IPS DF 4.7 (cell line): Measurements from ENCODE around the gene ABTB2.
"Not testable (repeated sequence)": the region's sequence is repeated elsewhere in the genome, so short reads cannot be mapped to it uniquely, and the experiment has no call there.

Source experiments
- DNase-seq: peaks from one replicate; pipeline ENCODE4 v3.0.0-alpha.2; 2013; ENCODE audit warnings: low spot score; ENCODE audit errors: extremely low read depth

The ABTB2 gene

DNA sequence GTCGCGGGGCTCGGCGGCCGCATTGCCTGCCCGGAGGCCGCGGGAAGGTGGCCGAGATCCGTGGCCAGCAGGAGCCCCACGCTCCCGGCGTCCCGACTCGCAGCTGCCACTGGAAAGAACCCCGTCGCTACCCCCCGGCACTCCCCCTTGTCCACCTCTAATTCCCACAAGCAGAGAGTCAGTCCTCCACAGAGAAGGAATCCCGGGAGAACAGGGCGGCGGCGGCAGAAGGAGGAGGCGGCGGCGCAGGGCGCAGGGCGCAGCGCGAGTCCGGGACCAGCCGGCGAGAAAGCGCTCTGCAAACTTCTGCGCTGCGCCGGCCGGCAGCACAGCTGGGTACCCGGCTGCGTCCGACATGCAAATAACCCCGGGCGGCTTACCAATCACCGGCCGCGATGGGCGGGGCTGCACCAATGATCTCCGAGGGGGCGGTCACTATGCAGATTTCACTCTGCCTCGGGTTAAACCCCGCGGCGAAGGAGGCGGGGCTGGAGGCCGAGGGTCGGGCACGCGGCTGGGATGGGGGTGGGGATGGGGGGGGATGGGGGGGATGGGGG is at the start of gene ABTB2:
ABTB2 (minus strand) TSS at position 310 of the 557 bp plus-strand sequence.
- DNase-seq, result no peak

- no peak for DNase-seq
Observed at GRCh38 chr11:34407121-34407813, 49.5 kb upstream of the ABTB2 start.

GRCh38 chr11:34406413-34406812 is 48.6 kb upstream of the ABTB2 start:
- DNase-seq, result no peak

GRCh38 chr11:34405079-34405858 is 47.5 kb upstream of the ABTB2 start:
- no peak for DNase-seq

- DNase-seq, result no peak
Observed at GRCh38 chr11:34404280-34404679, 46.5 kb upstream of the ABTB2 start.

GRCh38 chr11:34403431-34403830 is 45.6 kb upstream of the ABTB2 start:
- no peak for DNase-seq

DNA sequence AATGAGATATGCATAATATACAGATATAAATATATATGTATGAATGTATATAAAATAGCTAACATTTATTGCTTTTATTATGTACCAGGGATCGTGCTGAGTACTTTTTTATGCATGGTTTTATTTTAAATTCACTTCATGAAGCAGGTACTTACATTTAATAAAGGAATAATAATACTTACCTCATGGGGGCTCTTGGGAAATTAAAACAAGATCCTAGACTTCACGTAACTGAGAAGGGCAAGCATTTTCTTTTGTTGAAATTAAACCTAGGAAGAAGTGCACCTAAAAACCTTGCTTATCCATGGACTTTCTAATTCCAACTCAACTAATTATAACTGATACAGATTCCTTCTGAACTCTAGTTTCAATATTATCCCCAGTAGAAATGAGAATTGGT is 40.0 kb upstream of the ABTB2 start:
- DNase-seq, result no peak

GRCh38 chr11:34397120-34397519 is 39.3 kb upstream of the ABTB2 start:
- DNase-seq, result no peak

GRCh38 chr11:34395916-34396550 is 38.2 kb upstream of the ABTB2 start:
- no peak for DNase-seq

DNA sequence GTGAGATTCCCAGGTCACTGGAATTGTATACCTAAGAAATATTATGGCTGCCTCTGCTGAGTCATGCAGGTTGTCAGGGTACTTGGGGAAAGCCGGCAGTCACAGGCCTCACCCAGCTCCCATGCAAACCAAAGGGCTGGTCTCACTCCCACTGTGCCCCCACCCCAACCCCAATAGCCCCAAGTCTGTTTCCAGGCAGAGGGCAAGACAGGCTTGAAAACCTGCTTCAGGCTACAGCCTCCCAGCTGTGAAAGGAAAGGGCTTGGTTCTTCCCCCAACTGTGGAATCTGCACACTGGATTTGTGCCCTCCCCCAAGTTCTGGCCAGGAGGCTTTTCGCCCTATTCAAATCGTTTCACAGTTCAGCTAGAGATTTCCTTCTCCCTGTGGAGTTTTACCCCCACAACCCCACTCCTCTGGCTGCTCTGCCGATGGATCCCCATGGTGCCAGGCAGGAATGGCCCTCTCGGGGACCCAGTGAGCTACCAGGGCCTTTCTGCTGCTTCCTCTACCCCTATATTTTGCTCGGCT is 37.0 kb upstream of the ABTB2 start:
- no peak for DNase-seq

DNA sequence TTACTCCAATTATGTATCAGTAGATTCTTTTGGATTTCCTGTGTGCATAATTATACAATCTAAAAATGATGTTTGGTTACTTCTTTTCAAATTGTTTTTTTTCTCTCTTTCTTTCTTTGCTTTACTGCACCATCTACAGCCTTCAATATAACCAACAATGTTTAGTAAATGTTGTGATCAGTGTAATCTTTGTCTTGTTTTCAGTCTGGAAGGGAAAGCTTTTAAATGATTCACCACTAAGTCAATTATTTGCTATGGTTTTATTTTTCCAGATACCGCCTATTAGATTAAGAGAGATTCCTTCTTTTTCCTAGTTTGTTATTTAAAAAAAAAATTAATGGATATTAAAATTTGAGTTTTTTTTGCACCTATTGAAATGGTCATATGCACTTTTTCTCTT is 29.8 kb upstream of the ABTB2 start:
- DNase-seq, result no peak

DNA sequence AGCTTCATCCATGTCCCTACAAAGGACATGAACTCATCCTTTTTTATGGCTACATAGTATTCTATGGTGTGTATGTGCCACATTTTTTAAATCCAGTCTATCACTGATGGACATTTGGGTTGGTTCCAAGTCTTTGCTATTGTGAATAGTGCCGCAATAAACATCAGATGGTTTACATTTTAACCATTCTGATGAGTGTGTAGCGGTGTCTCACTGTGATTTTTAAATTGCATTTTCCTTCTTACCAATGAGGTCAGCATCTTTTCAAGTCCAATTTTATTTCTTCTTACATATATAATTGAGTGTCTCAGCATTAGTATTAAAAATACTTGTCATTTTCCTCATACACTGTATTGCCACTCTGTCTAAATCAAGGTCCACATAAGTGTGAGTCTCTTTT is 28.5 kb upstream of the ABTB2 start:
- not testable (repeated sequence) for DNase-seq

DNA sequence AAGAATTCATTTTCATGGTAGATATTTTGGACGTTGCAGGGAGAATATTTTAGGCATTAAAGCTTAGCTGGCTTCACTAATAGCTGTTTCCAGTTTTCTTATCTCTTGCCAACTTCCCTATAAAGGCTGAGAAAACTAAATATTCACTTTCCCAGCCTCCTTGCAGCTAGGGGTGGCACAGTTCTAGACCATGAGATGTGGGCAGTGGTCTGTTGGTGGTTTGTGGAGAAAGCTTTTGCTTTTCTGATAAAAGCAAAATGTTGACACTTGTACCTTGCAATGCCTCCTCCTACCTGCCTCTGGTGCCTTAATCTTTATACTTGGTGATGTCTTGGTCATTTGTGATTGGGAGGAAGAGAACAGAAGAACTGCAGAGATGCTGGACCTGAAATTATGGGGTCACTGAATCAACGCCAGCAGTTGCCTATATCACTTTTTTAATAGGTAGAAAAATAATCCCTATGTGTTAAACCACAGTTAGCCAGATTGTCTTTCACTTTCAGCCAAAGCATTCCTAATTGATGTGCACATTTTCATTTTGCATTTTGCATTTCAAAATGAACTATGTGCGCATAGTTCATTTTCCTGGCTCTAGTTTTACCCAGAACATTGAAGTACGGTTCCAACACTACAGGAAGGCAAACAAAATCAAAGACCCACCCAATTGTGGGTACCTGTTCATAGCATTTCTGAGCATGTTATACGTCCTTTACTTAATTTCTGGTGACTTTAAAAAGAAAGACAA is 24.9 kb upstream of the ABTB2 start:
- DNase-seq, result no peak

- no peak for DNase-seq
Observed at GRCh38 chr11:34381775-34382174, 24.0 kb upstream of the ABTB2 start.

DNA sequence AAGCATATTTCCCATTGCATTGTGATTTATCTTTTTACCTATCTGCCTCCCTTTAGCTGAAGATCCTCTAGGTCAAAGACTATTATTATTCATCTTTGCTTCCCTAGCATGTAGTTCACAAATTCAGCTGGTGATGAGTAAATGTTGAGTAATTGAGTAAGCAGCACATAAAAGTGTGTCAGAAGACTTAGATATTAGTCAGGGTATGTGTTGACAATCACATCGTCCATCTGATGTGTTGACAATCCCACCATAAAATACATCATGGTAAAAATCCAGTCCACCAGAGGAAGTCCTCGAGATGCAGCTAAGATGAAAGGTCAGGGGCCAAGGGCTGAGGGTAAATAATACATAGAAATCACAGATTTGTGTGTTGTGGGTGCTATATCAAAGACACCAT is 22.9 kb upstream of the ABTB2 start:
- DNase-seq, result no peak

DNA sequence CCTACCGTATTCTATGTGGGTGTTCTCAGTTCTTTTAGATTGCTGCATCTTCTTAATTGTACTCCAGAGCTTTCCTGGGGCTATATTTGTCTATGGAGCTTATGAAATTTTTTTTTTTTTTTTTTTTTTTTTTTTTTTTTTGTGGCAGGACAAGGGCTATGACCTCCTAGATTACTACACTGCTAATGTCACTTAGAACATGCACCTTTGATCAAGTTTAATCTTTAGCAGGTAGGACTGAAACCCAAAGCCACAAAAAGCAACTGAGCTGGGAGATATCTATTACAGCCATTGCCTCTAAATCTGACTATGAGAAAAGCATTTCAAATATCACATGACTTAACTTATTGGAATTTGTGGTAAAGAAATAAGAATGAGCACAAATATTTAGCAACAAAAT is 21.7 kb upstream of the ABTB2 start:
- DNase-seq, result no peak

GRCh38 chr11:34379079-34379478 is 21.3 kb upstream of the ABTB2 start:
- no peak for DNase-seq

GRCh38 chr11:34373727-34374126 is 15.9 kb upstream of the ABTB2 start:
- no peak for DNase-seq

DNA sequence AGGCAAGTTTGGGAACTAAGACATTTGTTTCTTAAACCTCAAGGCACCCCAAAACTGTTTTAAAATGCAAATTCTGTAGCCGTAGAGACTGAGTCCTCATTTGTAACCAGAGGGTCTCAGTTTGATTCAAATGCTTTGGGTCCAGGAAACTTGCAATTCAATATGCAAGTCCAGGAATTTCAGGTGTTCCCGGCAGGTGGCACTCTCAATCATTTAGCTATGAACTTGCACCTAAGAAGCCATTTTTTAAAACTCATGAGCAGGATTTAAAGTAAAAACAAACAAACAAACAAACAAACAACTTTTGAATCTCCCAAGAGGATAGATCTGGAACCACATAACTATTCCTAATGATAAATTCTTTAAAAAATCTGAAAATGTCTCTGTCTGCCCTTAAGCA is 8.7 kb upstream of the ABTB2 start:
- DNase-seq, result no peak

GRCh38 chr11:34364102-34364501 is 6.3 kb upstream of the ABTB2 start:
- no peak for DNase-seq

- no peak for DNase-seq
Observed at GRCh38 chr11:34363363-34364084, 5.7 kb upstream of the ABTB2 start.
